IMR-90 (cell line): ENCODE measurements around the gene LIPE. TPM values are rescaled to one million over a fixed set of nuclear protein-coding genes. Genes with fewer than 3 reads are reported as not detected.

ENCODE experiments used
- ATAC-seq: fragments of 200-7000 bp; cut with Tn5 transposase; 2 replicates; pipeline ENCODE4 v1.9.1; 2020; ENCODE audit warnings: low read depth, mild to moderate bottlenecking, moderate library complexity
- BruUV-seq: library from RNA; stranded (reverse); fragments of 400-500 nt; replicated peaks from 2 replicates; lab custom pipeline; 2021; lab: Mats Ljungman, UMichigan
- CTCF ChIA-PET: fragments of 300-600 bp; formaldehyde crosslinking; extraction: SDS; loops from one replicate; lab custom pipeline; 2021; ENCODE audit warnings: antibody characterized with exemption; lab: Yijun Ruan, JAX
- POLR2A ChIA-PET: fragments of 300-600 bp; sonication (Branson Sonifier 250); formaldehyde crosslinking; loops from one replicate; lab custom pipeline; 2022; ENCODE audit warnings: antibody characterized with exemption; ENCODE audit not compliant: unreplicated experiment; lab: Charles Lee
- DNase-seq: peaks from one replicate; pipeline ENCODE4 v3.0.0; 2013
- H2AFZ ChIP-seq: replicated peaks from 2 replicates; pipeline ENCODE3; 2013; ENCODE audit warnings: low read length, mild to moderate bottlenecking; ENCODE audit not compliant: poor library complexity
- H2AK5ac ChIP-seq: 2 replicates; pipeline ENCODE4 v1.6.1; 2013; ENCODE audit warnings: low read depth, low read length, inconsistent platforms
- H2AK9ac ChIP-seq: replicated peaks from 2 replicates; pipeline ENCODE3; 2013; ENCODE audit warnings: mild to moderate bottlenecking, low read depth, low read length, moderate library complexity; ENCODE audit not compliant: poor library complexity
- H2BK120ac ChIP-seq: 2 replicates; pipeline ENCODE4 v1.6.1; 2013; ENCODE audit warnings: low read depth, low read length, inconsistent platforms
- H2BK15ac ChIP-seq: 3 replicates; pipeline ENCODE4 v1.6.1; 2013; ENCODE audit warnings: low read depth, low read length, inconsistent platforms
- H2BK20ac ChIP-seq: 2 replicates; pipeline ENCODE4 v1.6.1; 2013; ENCODE audit warnings: low read depth, mild to moderate bottlenecking, inconsistent platforms, low read length, moderate library complexity
- H2BK5ac ChIP-seq: 2 replicates; pipeline ENCODE4 v1.6.1; 2013; ENCODE audit warnings: mild to moderate bottlenecking, low read depth, low read length, inconsistent platforms; ENCODE audit not compliant: poor library complexity, severe bottlenecking
- H3K14ac ChIP-seq: replicated peaks from 2 replicates; pipeline ENCODE4 v1.6.1; 2013; ENCODE audit warnings: low read depth, low read length, inconsistent platforms
- H3K18ac ChIP-seq: 2 replicates; pipeline ENCODE4 v1.6.1; 2013; ENCODE audit warnings: low read depth, low read length, control low read depth
- H3K23ac ChIP-seq: 2 replicates; pipeline ENCODE4 v1.6.1; 2013; ENCODE audit warnings: low read depth, low read length, inconsistent platforms
- H3K27ac ChIP-seq: 2 replicates; pipeline ENCODE4 v1.5.1; 2013; ENCODE audit warnings: mild to moderate bottlenecking, control low read depth, low read length; ENCODE audit not compliant: insufficient read depth
- H3K27me3 ChIP-seq: 2 replicates; pipeline ENCODE4 v1.6.1; 2013; ENCODE audit warnings: low read length; ENCODE audit not compliant: control insufficient read depth, insufficient read depth
- H3K36me3 ChIP-seq: 2 replicates; pipeline ENCODE4 v1.6.1; 2013; ENCODE audit warnings: low read length, mixed read lengths; ENCODE audit not compliant: control insufficient read depth, insufficient read depth
- H3K4ac ChIP-seq: 2 replicates; pipeline ENCODE4 v1.6.1; 2013; ENCODE audit warnings: low read depth, low read length, inconsistent platforms
- H3K4me1 ChIP-seq: 2 replicates; pipeline ENCODE4 v1.6.1; 2013; ENCODE audit warnings: low read length, mixed read lengths; ENCODE audit not compliant: control insufficient read depth, insufficient read depth
- H3K4me2 ChIP-seq: 2 replicates; pipeline ENCODE4 v1.6.1; 2013; ENCODE audit warnings: low read depth, mild to moderate bottlenecking, control low read depth, low read length, moderate library complexity
- H3K4me3 ChIP-seq: 2 replicates; pipeline ENCODE4 v1.5.1; 2013; ENCODE audit warnings: low read depth, mild to moderate bottlenecking, control low read depth, low read length, moderate library complexity; ENCODE audit not compliant: insufficient read depth
- H3K56ac ChIP-seq: 2 replicates; pipeline ENCODE4 v1.6.1; 2013; ENCODE audit warnings: low read length, inconsistent platforms; ENCODE audit not compliant: insufficient read depth; ENCODE audit errors: extremely low read depth
- H3K79me1 ChIP-seq, 2 experiments: 2 replicates each; pipeline ENCODE4 v1.6.1; 2013; ENCODE audit warnings: low read length in 2 of 2, inconsistent platforms in 1 of 2, low read depth in 1 of 2
- H3K9ac ChIP-seq: 2 replicates; pipeline ENCODE4 v1.6.1; 2013; ENCODE audit warnings: low read depth, low read length, control low read depth
- H3K9me1 ChIP-seq: 2 replicates; pipeline ENCODE4 v1.6.1; 2013; ENCODE audit warnings: low read length, inconsistent platforms; ENCODE audit not compliant: insufficient read depth
- H3K9me3 ChIP-seq: 2 replicates; pipeline ENCODE4 v1.6.1; 2013; ENCODE audit warnings: low read length; ENCODE audit not compliant: control insufficient read depth, insufficient read depth
- H4K20me1 ChIP-seq: 2 replicates; pipeline ENCODE4 v1.6.1; 2013; ENCODE audit warnings: low read length, inconsistent platforms; ENCODE audit not compliant: insufficient read depth
- H4K5ac ChIP-seq: 2 replicates; pipeline ENCODE4 v1.6.1; 2013; ENCODE audit warnings: mild to moderate bottlenecking, low read depth, low read length, control low read depth
- H4K8ac ChIP-seq, 2 experiments: 2 replicates each; pipeline ENCODE4 v1.6.1; 2013; ENCODE audit warnings: low read depth in 2 of 2, low read length in 2 of 2, control low read depth in 1 of 2, inconsistent platforms in 1 of 2
- H4K91ac ChIP-seq: 2 replicates; pipeline ENCODE4 v1.6.1; 2013; ENCODE audit warnings: low read depth, low read length, inconsistent platforms; ENCODE audit not compliant: insufficient read depth
- BHLHE40 ChIP-seq: fragments of 150-350 bp; IDR thresholded peaks from 2 replicates; pipeline ENCODE4 v1.6.1; 2016; ENCODE audit warnings: mild to moderate bottlenecking, low read depth, low read length
- CEBPB ChIP-seq: IDR thresholded peaks from 2 replicates; pipeline ENCODE4 v1.6.1; 2012; ENCODE audit warnings: low read depth, low read length, improper control_type of control experiment
- CHD1 ChIP-seq: IDR thresholded peaks from 2 replicates; pipeline ENCODE4 v1.6.1; 2012; ENCODE audit warnings: low read depth, low read length, improper control_type of control experiment
- ELK1 ChIP-seq: fragments of 150-350 bp; IDR thresholded peaks from 2 replicates; pipeline ENCODE4 v1.6.1; 2016; ENCODE audit warnings: low read depth, mild to moderate bottlenecking, low read length, moderate library complexity, borderline replicate concordance
- FOS ChIP-seq: fragments of 150-350 bp; IDR thresholded peaks from 2 replicates; pipeline ENCODE4 v1.6.1; 2016; ENCODE audit warnings: low read depth, low read length
- MAFK ChIP-seq: IDR thresholded peaks from 2 replicates; pipeline ENCODE4 v1.6.1; 2012; ENCODE audit warnings: low read depth, low read length, improper control_type of control experiment
- MAZ ChIP-seq: IDR thresholded peaks from 2 replicates; pipeline ENCODE4 v1.6.1; 2012; ENCODE audit warnings: low read depth, mild to moderate bottlenecking, low read length, improper control_type of control experiment, moderate library complexity, borderline replicate concordance
- MXI1 ChIP-seq: IDR thresholded peaks from 2 replicates; pipeline ENCODE4 v1.6.1; 2012; ENCODE audit warnings: low read depth, mild to moderate bottlenecking, low read length, moderate library complexity, borderline replicate concordance
- NFE2L2 ChIP-seq: fragments of 150-350 bp; IDR thresholded peaks from 2 replicates; pipeline ENCODE4 v1.6.1; 2016; ENCODE audit warnings: low read depth, mild to moderate bottlenecking, low read length
- POLR2A ChIP-seq: IDR thresholded peaks from 2 replicates; pipeline ENCODE4 v1.6.1; 2012; ENCODE audit warnings: mild to moderate bottlenecking, low read depth, low read length
- RAD21 ChIP-seq: IDR thresholded peaks from 2 replicates; pipeline ENCODE4 v1.6.1; 2012; ENCODE audit warnings: low read length, improper control_type of control experiment
- RCOR1 ChIP-seq: IDR thresholded peaks from 2 replicates; pipeline ENCODE4 v1.6.1; 2012; ENCODE audit warnings: mild to moderate bottlenecking, low read length, improper control_type of control experiment; ENCODE audit not compliant: insufficient replicate concordance
- RFX5 ChIP-seq: IDR thresholded peaks from 2 replicates; pipeline ENCODE4 v1.8.0; 2012; ENCODE audit warnings: low read depth, mild to moderate bottlenecking, low read length, moderate library complexity
- SMC3 ChIP-seq: fragments of 150-350 bp; IDR thresholded peaks from 2 replicates; pipeline ENCODE4 v1.6.1; 2016; ENCODE audit warnings: low read depth, mild to moderate bottlenecking, antibody characterized with exemption, low read length, moderate library complexity
- WGBS, 2 experiments: methylation state at CpG; one replicate each; pipeline versions ENCODE4 v1.1.5 to v1.1.7; 2013; ENCODE audit warnings: missing lambda C conversion rate in 2 of 2; ENCODE audit not compliant: insufficient read length in 1 of 2; ENCODE audit errors: extremely low coverage in 2 of 2; 5-methylcytosine and 5-hydroxymethylcytosine counted together
- dilution Hi-C: fragments of 300-500 bp; cut with HindIII; formaldehyde crosslinking; loops from one replicate; pipeline ENCODE4 v1.14.3; 2018; ENCODE audit warnings: low sequenced_read_pairs; ENCODE audit not compliant: unreplicated experiment
- in situ Hi-C: fragments of 300-500 bp; cut with MboI; formaldehyde crosslinking; loops from 3 replicates; pipeline ENCODE4 v1.14.3; 2019; ENCODE audit warnings: low sequenced_read_pairs, inconsistent platforms, mixed read lengths
- intact Hi-C: fragments of 100-400 bp; cut with micrococcal nuclease; formaldehyde crosslinking; loops from 2 replicates; pipeline ENCODE4 v1.10.0; 2022
- polyA plus RNA-seq, 3 experiments: library from polyadenylated mRNA; depleted of rRNA; stranded (reverse); fragments of >200 nt; gene quantifications; 2 replicates each; pipeline ENCODE4 v1.2.3, GENCODE V29; 2012; ENCODE audit warnings: low replicate concordance in 1 of 3
- total RNA-seq: library from RNA; depleted of rRNA; stranded (reverse); fragments of >200 nt; gene quantifications from 2 replicates; pipeline ENCODE4 v1.2.3, GENCODE V29; 2012
- TF ChIP-seq, protein P1 (sequence below): fragments of 150-350 bp; IDR thresholded peaks from 2 replicates; pipeline ENCODE4 v1.6.1; 2017; ENCODE audit warnings: mild to moderate bottlenecking, antibody characterized with exemption, low read length, low read depth
- TF ChIP-seq, protein P2 (sequence below): conservative IDR thresholded peaks from 2 replicates; pipeline ENCODE4 v1.5.1; 2012; ENCODE audit warnings: mild to moderate bottlenecking, low read depth, low read length, improper control_type of control experiment

Gene LIPE
- total and polyA plus RNA-seq, 2 of the 4 experiments (the other 2 are of a cell fraction) = 1.1 to 5.4 TPM

GRCh38 chr19:42426643-42427042 is 545 bp downstream of the LIPE start:
- no peaks in the 10 kb centered on the region for H3K9me3 ChIP-seq
- no peaks in the 10 kb centered on the region for H4K20me1 ChIP-seq
- H4K8ac ChIP-seq = no peak overlapping the region
- peaks cover 4% of the 10 kb centered on the region; the same call in 1 of the 2 replicates for H3K9me1 ChIP-seq
- no peak for ATAC-seq
- no peak overlapping the region for H3K56ac ChIP-seq
- no peaks in the 10 kb centered on the region for H3K36me3 ChIP-seq
- no peak overlapping the region for H2BK20ac ChIP-seq
- dilution Hi-C loops (no loop called here), in situ Hi-C loops (no loop called here), intact Hi-C loops (no loop called here)
- H3K79me1 ChIP-seq = peaks cover 4 to 13% of the 10 kb centered on the region in 2 experiments; a peak in 2 of 4 replicates
- H3K4me3 ChIP-seq = no peak overlapping the region
- H4K5ac ChIP-seq = no peak overlapping the region
- ChIA-PET CTCF (interaction anchor here (0.6 to 2.4 kb wide), 2 partner anchors 10 to 12 kb away, joined by 6 to 8 read pairs; no protein-coding TSS in a partner anchor), POLR2A (no interaction called here)
- H3K27me3 ChIP-seq = no peaks in the 10 kb centered on the region
- no peak overlapping the region for H3K27ac ChIP-seq
- no peak overlapping the region for H2AK5ac ChIP-seq
- no peak overlapping the region for H3K9ac ChIP-seq
- H3K4me1 ChIP-seq = peaks cover 4% of the 10 kb centered on the region; the same call in 1 of the 2 replicates
- no peak overlapping the region for H2BK120ac ChIP-seq
- 80% methylated on average over 1 of the region's 3 CpGs; no CpG with 5 or more reads in 1 of the 2 experiments for WGBS, 2 experiments
- no peak overlapping the region for H2BK5ac ChIP-seq
- H2BK15ac ChIP-seq = no peak overlapping the region
- H3K18ac ChIP-seq = no peak overlapping the region
- TF ChIP-seq BHLHE40 (no peak), POLR2A (no peak), RAD21 (no peak), RFX5 (no peak), FOS (no peak), CHD1 (no peak), MAFK (no peak), CEBPB (no peak), MXI1 (no peak), MAZ (no peak), RCOR1 (no peak), SMC3 (no peak), ELK1 (no peak), NFE2L2 (no peak)
- TF ChIP-seq, protein P1, sequence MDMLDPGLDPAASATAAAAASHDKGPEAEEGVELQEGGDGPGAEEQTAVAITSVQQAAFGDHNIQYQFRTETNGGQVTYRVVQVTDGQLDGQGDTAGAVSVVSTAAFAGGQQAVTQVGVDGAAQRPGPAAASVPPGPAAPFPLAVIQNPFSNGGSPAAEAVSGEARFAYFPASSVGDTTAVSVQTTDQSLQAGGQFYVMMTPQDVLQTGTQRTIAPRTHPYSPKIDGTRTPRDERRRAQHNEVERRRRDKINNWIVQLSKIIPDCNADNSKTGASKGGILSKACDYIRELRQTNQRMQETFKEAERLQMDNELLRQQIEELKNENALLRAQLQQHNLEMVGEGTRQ = no peak
- TF ChIP-seq, protein P2, sequence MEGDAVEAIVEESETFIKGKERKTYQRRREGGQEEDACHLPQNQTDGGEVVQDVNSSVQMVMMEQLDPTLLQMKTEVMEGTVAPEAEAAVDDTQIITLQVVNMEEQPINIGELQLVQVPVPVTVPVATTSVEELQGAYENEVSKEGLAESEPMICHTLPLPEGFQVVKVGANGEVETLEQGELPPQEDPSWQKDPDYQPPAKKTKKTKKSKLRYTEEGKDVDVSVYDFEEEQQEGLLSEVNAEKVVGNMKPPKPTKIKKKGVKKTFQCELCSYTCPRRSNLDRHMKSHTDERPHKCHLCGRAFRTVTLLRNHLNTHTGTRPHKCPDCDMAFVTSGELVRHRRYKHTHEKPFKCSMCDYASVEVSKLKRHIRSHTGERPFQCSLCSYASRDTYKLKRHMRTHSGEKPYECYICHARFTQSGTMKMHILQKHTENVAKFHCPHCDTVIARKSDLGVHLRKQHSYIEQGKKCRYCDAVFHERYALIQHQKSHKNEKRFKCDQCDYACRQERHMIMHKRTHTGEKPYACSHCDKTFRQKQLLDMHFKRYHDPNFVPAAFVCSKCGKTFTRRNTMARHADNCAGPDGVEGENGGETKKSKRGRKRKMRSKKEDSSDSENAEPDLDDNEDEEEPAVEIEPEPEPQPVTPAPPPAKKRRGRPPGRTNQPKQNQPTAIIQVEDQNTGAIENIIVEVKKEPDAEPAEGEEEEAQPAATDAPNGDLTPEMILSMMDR = no peak
- H2AK9ac ChIP-seq = no peak overlapping the region
- H3K14ac ChIP-seq = no peak overlapping the region
- BruUV-seq = no TSS peak
- H3K4me2 ChIP-seq = no peak overlapping the region
- no peak for DNase-seq
- H3K23ac ChIP-seq = no peak overlapping the region
- H2AFZ ChIP-seq = no peak overlapping the region
- no peak overlapping the region for H3K4ac ChIP-seq
- H4K91ac ChIP-seq = no peak overlapping the region
